GM13976 (cell line): Measurements from ENCODE around the gene OSBPL6.
"Not testable (repeated sequence)": the region's sequence is repeated elsewhere in the genome, so short reads cannot be mapped to it uniquely, and the experiment has no call there.

ENCODE experiments used
- DNase-seq: peaks from one replicate; pipeline ENCODE4 v3.0.0; 2012; ENCODE audit warnings: low spot score
- CTCF ChIP-seq: IDR thresholded peaks from 2 replicates; pipeline ENCODE4 v1.5.1; 2012; ENCODE audit warnings: borderline replicate concordance, mild to moderate bottlenecking; ENCODE audit not compliant: insufficient read depth; ENCODE audit errors: extremely low read depth, missing control alignments, control extremely low read depth
- in situ Hi-C: fragments of 300-500 bp; cut with MboI; formaldehyde crosslinking; loops from one replicate; pipeline ENCODE4 v1.12.0; 2022; ENCODE audit warnings: low sequenced_read_pairs, mixed read lengths, inconsistent platforms; ENCODE audit not compliant: unreplicated experiment

Gene OSBPL6

GRCh38 chr2:178350051-178350450 lies 155.7 kb downstream of the OSBPL6 start:
- no peak for TF ChIP-seq CTCF
- no peak for DNase-seq
- in situ Hi-C loops = no loop called here

GRCh38 chr2:178357704-178358103 lies 163.4 kb downstream of the OSBPL6 start:
- in situ Hi-C loops, DNase-seq: not testable (repeated sequence)

GRCh38 chr2:178359192-178359912 lies 165.0 kb downstream of the OSBPL6 start:
- no peak for TF ChIP-seq CTCF
- in situ Hi-C loops = no loop called here
- no peak for DNase-seq

GRCh38 chr2:178361588-178361987 lies 167.3 kb downstream of the OSBPL6 start:
- no peak for DNase-seq
- in situ Hi-C loops = no loop called here
- no peak for TF ChIP-seq CTCF

GRCh38 chr2:178363252-178363651 lies 168.9 kb downstream of the OSBPL6 start:
- no peak for DNase-seq
- TF ChIP-seq CTCF = no peak
- in situ Hi-C loops = no loop called here

GRCh38 chr2:178365116-178365515 lies 170.8 kb downstream of the OSBPL6 start:
- in situ Hi-C loops = no loop called here
- DNase-seq = no peak
- TF ChIP-seq CTCF = no peak

GRCh38 chr2:178366412-178366811 lies 172.1 kb downstream of the OSBPL6 start:
- in situ Hi-C loops = no loop called here
- no peak for TF ChIP-seq CTCF

More at GRCh38 chr2:178366412-178366811, 172.1 kb downstream of the OSBPL6 start:
- DNase-seq = no peak
